GM20000 (cell line): Measurements from ENCODE around the gene ITGAD.

Experiments used
- DNase-seq: peaks from one replicate; pipeline ENCODE4 v3.0.0; 2012; ENCODE audit warnings: low spot score
- CTCF ChIP-seq: IDR thresholded peaks from 2 replicates; pipeline ENCODE4 v1.5.1; 2012; ENCODE audit warnings: mild to moderate bottlenecking, control low read depth; ENCODE audit errors: extremely low read depth, missing control alignments

The ITGAD gene

GRCh38 chr16:31464781-31465260 is 71.7 kb downstream of the ITGAD start:
- no peak for DNase-seq
- no peak for TF ChIP-seq CTCF

GRCh38 chr16:31465788-31466370 is 72.7 kb downstream of the ITGAD start:
- DNase-seq, result peak; percentile 9
- no peak for TF ChIP-seq CTCF

GRCh38 chr16:31466381-31466841 is 73.3 kb downstream of the ITGAD start:
- DNase-seq, result no peak
- TF ChIP-seq CTCF, result no peak

- peak; percentile 30 for DNase-seq
These were observed 74.1 kb downstream of the ITGAD start for GRCh38 chr16:31467151-31467773.

GRCh38 chr16:31467858-31468257 is 74.7 kb downstream of the ITGAD start:
- TF ChIP-seq CTCF, result no peak
- no peak for DNase-seq

More at GRCh38 chr16:31467151-31467773, 74.1 kb downstream of the ITGAD start:
- TF ChIP-seq CTCF, result no peak

GRCh38 chr16:31470615-31471014 is 77.5 kb downstream of the ITGAD start:
- TF ChIP-seq CTCF, result no peak
- no peak for DNase-seq

- TF ChIP-seq CTCF, result no peak
- DNase-seq, result no peak
These were observed 78.2 kb downstream of the ITGAD start for GRCh38 chr16:31471241-31471874.
